Measurements from ENCODE around the gene IL17REL.
"Not testable (repeated sequence)": the region's sequence is repeated elsewhere in the genome, so short reads cannot be mapped to it uniquely, and the experiment has no call there.

IL17REL gene

DNA sequence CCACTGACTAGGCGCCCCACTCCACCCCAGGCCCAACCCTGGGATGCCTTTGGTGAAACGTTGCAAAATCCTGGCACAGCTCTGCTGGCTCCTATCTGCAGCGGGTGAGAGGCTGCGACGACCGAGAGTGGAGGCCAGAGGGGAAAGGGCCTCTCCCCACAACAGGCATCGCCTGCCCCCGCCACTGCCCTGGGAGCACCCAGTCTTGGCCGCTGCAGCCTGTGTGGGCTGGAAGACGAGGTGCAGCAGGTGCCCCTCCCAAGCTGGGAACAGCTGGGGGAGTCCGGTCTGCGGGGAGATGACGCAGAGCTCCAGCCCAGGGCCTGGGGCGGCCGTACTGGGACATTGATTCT lies 56.2 kb downstream of the IL17REL start:
- DNase-seq (ENCODE audit: low read depth): no peak

DNA sequence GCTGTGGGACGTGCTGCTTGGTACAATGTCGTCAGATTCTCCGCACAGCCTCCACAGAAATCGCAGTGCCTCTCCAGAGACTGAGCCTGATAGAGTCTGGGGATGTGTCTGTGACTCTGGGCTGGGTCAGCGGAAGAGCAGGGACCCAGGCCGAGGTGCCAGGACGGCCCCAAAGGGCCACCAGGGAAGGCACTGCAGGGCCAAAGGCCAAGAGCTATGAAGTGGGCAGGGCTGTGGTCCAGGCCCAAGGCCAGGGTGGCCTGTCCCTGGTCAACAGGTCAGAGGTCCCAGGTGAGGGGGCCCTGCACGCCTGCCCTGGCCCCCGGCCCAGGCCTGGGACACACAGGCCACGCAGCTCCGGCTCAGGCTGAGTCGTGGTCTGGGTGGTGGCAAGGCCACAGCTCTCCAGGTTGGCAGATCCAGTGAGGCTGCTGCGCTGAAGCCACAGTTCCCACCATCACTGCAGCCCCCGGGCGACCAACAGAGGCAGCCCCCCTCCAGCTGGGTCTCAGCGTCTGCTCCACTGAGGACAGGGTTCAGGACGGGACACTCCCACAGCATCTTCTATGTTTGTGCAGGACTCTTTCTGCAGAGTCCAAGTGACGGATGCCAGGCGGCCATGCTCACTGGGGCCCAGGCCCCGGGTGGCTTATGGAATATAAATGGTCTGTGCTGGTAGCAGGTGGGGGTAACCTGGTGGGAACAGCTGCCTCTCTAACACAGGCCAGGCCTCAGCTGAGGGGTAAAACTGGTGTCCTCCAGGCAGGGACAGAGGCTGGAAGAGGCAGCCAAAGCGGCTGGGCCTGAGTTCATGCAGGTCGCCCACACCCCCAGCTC lies 56.8 kb downstream of the IL17REL start:
- DNase-seq (ENCODE audit: low read depth): no peak

DNA sequence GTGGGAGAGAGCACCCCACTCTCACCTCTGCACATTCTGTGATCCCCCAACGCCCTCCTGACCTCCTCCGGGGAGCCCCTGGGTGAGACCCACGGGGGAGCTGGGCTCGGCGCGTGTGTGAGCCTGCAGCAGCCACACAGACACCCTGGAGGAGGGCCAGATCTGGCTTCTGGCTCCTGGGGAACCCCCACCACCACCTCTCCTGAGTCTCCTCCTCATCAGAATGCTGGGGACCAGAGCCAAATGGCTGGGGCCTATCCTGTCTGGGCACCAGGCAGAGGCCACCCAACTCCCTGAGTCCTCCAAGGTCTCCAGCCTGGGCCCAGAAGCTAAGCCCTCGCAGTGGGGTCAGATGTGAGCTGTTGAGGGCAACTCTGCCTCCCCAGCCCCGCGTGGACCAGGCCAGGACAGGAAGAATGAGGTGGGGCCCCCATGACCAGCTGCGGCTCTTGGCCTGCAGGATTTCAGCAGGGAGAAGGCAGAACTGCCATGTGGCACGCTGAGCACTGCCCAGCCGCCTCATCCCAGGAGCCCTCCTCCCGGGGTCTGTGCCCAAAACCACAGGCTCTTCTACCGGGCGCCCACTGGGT lies 57.5 kb downstream of the IL17REL start:
- DNase-seq (ENCODE audit: low read depth): no peak

DNA sequence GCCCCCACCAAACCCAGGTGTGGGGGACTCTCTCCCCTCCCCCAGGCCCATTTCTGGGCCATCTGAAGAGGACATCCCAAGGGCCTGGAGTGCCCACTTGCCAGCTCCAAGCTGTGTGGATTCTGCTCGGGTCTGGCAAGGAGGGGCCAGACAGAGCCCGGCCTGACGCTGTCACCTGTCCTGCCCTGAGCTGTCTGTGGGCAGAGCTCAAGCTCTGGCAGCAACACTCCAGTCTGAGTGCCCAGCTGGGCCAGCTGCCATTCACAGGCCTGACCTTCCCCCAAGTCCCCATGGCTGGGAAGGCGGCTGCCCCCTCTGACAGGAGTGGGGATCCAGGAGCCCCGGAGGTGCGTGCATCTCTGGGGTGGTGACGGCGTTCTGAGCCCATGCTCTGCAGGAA lies 58.2 kb downstream of the IL17REL start:
- DNase-seq (ENCODE audit: low read depth): no peak

DNA sequence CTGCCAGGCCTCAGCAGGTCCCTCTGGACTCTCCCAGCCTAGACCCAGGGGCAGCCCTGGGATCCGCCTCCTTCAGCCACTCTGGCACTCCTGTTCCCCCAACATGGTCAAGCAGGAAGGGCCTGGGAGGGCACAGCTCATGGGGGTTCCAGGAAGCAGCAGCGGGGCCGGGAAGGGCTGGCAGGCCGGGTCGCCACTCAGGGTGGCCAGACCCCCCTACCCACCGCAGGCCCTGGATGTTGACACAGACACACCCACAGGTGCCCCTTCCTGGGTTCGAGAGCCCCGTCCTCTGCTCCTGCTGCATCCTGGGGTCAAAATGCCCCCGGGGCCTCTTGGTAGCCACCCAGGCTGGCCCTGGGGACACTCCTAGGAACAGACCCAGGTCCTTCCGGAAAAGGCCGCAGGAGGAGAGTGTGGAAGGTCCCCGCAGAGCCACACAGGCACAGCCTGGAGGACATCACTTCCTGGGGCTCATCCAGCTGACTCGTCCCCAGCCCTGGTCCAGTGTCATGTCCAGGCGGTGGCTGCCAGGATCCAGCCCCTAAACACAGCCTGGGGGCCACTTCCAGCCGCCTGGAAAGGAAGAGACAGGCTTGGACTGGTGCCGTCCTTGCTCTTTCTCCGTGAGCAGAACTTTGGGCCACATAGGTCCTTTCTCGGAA lies 58.8 kb downstream of the IL17REL start:
- no peak for DNase-seq (ENCODE audit: low read depth)

DNA sequence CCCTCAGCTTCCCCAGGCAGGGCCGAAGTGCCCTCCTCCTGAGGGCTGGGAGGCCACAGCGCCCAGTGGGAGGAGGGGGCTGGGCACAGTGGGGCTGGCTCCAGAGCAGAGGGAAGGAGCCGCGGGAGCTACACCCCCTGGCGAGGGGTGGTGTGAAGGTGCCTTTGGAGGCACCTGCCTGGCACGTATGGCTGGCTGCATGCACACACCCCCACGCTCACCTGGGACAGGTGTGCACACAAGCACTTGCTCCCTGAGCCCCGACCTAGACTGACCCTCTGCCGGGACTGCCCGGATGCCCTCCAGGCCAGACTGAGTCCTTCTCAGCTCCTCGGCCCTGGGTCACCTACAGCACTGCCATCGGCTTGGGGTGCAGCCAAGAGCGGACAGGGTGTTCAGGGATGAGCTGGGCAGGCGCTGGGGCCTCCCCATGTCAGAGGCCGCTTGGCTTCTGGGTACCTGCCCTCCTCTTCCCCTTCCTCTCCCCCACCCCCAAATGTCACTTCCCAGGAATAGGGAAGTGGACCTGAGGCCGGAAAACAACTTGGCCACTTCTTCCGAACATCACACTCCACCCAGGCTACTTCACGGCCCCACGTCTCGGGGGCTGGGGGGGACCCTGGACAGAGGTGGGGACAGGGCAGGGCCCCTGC lies 59.4 kb downstream of the IL17REL start:
- no peak for DNase-seq (ENCODE audit: low read depth)

DNA sequence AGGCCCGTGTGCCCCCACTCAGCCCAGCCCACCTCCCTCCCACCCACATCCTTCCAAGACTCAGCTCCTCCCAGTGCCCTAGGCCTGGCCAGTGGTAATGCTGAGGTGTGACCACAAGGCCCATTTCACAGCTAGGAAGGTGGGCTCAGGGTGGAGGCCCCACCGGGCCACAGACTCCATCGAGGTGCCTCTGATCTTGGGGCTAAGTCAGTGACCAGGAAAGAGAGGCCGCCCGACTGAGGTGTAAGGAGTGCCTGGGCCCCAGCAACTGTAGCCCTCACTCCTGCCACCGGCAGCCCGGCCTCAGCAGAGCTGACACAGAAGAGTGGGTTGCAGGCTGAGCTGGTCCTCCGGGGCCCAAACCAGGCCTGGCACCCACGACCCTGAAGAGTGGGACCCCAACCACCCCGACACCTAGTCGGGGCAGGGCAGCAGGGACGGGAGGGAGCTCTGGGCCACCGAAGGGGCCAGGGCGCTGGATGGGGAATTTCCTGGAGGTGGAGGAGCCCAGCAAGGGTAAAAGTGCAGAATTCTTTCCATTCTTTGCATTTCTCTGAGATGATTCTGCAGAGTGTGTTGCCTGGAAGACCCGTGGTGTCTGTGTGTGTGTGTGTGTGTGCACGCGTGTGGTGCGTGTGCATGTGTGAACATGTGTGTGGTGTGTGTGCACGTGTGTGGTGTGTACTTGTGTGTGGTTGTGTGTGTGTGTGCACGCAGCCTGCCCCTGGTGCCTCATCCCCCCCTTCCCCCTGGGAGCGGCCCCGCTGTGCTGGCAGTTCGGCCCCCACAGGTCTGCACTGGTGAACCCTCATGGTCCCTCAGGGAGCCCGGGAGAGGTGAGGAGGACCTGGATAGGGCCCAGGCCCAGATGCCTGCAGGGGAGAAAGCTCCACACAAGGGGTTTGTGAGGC lies 60.3 kb downstream of the IL17REL start:
- DNase-seq (ENCODE audit: low read depth): peak; percentile 67

DNA sequence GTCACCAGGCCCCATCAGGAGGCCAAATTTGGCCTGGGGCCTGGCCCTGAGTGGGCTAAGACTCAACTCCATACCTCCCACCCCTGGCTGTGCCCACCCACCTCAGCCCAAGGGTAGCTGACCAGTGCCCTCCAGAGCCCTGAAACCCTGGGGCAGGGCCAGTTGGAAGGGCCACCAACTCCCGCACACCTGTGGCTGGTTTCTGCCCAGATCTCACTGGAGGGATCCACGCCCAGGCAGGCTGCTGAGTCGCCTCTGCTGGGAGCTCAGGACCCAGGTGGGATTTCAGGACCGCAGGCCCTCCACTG lies 60.9 kb downstream of the IL17REL start:
- DNase-seq (ENCODE audit: low read depth): no peak

DNA sequence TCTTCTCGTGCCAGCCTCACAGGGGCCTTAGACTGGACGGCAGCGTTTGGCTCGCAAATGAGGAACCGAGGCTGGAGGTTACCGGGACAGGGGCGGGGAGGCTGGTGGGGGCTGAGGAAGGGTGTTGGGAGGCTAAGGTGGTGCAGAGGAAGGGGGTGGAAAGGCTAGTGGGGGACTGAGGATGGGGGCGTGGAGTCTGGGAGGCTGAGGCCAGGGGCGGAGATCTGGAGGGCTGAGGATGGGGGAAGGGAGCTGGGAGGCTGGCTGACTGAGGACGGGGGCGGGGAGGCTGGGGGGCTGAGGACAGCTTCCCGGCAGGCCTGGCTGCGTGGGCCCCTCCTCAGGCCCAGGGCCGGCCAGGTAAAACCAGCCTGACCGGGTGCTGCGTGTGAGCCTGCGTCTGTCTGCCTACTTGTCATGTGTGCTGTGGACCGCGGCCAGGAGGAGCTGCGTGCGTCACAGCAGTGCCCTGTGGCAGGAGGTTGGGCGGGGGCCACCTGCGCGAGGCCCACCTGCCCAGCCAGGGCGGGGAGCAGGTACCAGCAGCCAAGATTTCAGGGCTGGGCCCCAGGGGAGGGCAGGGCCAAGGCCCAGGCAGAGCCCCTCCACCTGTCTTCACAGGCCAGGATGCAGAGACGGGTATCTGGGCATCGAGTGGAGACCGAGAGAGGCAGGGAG lies 61.4 kb downstream of the IL17REL start:
- DNase-seq (ENCODE audit: low read depth): no peak

DNA sequence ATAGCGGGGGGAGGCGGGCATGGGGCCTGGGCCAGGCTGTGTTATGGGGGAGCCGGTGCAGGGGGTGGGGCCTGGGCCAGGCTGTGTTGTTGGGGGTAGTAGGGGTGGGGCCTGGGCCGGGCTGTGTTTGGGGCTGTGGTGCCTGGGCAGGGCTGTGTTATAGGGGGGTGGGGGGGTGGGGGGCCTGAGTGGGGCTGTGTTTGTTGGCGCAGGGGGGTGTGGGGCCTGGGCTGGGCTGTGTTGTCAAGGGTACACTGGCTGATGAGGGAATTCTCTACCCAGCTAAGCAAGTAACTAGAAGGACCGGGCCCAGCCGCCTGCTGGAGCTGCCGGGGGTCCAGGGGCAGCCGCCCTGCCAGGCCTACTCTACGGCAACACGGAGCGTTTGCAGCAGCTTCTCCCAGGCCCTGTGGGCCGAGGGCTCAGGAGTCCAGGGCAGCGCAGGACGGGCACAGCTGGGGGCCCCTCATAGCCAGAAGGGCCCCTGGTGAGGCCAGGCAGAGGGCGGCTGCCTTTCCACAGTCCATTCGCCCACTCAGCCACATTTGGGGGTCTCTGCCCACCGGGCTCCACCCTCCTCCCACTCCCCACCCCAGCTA lies 62.1 kb downstream of the IL17REL start:
- DNase-seq (ENCODE audit: low read depth): no peak

DNA sequence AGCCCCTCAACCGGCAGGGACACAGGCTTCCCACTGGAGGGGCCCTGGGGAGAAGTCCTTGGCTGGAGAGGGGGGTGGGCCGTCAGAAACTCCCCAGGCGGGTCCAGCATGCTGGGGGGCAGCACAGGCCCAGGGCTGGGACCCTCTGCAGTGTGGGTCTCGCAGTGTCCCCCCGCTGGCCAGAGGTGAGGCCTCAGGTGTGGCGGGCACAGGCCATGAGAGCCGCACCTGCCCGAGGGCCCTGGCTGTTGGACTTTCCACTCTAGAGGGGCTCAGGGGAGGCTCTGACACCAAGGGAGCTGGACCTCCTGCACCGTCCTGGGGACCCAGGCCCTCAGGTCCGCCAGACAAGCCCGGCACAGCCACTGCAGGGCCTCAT lies 62.7 kb downstream of the IL17REL start:
- no peak for DNase-seq (ENCODE audit: low read depth)

DNA sequence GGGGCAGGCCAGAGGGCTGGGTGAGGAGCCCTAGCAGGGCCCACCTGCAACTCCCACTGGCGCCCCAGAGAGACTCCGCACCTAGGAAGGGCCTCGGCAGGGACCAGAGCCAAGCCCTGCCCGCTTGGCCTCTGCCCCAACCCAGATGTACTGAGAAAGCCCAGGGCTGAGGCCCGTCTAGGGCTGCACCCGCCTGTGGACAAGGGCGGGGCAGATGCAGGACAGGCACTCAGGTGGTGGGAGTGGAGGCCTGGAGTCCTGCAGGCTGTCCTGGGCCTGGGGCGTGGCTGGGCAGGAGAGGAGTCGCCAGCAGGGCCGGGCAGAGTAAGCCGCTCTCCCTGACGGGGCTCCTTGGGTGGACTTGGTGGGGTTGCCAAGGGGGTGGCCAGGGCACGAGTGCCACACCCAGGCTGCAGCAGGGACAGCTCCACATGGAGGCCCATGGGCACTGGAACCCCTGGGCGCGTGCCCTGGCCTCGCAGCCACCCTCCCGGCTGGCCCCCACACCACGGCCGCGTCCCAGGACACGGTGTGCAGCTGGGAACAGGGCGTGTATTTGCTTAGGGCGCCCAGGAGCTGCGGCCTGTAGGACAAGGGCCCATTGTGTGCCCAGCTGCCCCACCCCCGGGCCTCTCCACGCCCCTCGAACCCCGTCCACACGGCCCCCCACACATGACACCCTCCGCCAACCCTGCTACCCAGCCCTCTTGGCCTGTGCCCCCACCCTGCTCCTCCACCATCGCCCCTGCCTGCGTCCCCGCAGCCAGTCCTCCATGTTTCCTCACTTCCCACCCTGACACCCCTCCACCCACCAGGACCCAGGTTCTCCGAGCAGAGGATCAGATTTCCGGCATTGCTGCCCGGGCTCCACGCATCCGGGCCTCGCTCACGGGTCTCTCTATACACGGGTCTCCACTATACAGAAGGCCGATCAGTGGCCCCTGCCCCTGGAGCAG lies 63.3 kb downstream of the IL17REL start:
- no peak for DNase-seq (ENCODE audit: low read depth)

DNA sequence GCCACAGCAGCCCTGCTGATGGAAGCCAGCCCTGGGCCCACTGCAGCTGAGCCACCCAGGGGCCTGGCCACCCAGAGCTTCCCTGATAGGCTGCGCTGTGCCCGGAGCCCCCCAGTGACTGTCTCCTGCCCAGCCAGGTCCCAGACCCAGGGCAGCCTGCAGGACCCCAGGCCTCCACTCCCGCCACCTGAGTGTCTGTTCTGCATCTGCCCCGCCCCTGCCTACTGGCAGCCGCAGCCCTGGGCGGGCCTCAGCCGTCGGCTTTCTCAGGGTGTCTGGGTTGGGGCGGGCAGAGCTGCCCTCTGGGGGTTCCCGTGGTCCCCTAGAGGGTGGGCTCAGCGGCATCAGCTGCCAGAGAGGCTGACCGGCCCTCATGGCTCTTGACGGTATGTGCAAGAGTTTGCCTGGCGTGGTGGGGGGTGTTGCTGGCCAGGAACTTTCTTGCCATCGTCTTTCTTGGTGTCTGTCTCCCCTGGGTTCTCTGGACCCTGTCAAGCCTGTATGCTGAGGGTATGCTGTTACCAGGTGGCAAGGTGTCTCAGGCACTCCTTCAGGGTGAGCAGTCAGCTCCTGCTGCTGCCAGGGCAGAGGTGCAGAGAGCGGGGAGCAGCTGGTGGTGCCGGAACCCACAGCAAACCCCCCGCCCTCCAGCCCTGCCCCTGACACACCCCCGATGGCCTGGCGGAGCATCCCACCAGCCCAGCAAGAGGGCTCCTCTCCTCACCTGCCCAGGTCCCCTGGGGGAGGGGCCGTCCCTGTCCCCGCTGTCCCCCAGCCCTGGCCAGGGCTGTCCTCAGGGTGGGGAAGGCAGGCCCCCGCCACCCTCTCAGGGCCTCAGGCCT lies 64.2 kb downstream of the IL17REL start:
- DNase-seq (ENCODE audit: low read depth): no peak

DNA sequence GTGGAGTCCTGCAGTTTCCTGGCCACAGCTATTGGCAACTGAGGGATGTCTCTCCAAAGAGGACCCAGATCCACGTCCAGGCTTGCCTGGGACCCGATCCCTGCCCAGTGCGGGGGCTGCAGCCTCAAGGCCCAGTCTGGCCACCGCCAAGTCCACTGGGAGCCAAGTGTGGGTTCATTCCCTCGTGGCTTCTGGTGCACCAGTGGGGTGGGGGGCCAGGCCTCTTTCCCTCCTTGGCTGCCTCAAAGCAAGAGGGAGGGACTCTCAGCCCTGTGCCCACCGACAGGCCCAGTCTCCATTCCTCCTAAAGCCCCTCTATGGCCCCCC lies 65.3 kb downstream of the IL17REL start:
- no peak for DNase-seq (ENCODE audit: low read depth)

DNA sequence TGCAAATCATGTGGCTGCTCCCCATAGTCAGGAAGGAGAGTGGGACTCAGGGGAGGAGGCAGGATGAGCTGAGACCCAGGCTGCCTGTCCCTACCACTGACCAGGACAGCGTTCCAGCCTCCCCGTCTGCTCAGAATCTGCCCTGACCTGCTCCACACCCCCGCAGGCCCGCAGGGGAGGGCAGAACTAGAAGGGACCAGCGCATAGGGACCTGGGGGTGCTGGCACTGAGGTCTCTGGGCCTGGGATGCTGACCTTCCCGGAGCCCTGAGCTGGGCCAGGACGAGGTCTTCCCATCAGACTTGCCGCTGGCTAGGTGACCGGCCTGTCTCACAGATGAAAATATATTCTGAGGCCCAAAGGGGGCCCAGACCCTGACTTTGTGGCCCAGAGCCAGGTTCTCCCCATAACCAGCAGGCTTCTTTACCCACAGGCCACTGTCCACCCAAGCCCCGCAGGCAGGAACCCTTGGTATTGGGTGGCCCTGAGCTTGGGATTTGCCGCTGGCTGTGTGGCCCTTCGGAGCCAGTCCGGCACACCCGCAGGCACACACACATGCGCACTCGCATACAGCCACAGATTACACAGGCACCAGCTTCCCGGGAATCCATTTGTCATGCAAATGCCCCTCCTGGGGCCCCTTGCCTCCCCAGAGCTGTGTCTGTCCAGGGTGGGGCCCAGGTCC lies 65.8 kb downstream of the IL17REL start:
- DNase-seq (ENCODE audit: low read depth): no peak

DNA sequence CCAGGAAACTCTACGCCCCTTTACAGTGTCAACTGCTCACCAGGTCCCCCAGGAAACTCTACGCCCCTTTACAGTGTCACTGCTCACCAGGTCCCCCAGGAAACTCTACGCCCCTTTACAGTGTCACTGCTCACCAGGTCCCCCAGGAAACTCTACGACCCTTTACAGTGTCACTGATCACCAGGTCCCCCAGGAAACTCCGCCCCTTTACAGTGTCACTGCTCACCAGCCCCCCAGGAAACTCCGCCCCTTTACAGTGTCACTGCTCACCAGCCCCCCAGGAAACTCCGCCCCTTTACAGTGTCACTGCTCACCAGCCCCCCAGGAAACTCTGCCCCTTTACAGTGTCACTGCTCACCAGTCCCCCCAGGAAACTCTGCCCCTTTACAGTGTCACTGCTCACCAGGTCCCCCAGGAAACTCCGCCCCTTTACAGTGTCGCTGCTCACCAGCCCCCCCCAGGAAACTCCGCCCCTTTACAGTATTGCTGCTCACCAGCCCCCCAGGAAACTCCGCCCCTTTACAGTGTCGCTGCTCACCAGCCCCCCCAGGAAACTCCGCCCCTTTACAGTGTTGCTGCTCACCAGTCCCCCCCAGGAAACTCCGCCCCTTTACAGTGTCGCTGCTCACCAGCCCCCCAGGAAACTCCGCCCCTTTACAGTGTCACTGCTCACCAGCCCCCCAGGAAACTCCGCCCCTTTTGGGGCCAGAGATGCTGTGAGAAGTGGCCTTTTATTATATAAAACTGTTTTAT lies 67.3 kb downstream of the IL17REL start:
- DNase-seq (ENCODE audit: low read depth): not testable (repeated sequence)

Measured in fibroblast of gingiva (primary cell).